ENCODE data around the gene UQCRH.

Gene UQCRH

DNA sequence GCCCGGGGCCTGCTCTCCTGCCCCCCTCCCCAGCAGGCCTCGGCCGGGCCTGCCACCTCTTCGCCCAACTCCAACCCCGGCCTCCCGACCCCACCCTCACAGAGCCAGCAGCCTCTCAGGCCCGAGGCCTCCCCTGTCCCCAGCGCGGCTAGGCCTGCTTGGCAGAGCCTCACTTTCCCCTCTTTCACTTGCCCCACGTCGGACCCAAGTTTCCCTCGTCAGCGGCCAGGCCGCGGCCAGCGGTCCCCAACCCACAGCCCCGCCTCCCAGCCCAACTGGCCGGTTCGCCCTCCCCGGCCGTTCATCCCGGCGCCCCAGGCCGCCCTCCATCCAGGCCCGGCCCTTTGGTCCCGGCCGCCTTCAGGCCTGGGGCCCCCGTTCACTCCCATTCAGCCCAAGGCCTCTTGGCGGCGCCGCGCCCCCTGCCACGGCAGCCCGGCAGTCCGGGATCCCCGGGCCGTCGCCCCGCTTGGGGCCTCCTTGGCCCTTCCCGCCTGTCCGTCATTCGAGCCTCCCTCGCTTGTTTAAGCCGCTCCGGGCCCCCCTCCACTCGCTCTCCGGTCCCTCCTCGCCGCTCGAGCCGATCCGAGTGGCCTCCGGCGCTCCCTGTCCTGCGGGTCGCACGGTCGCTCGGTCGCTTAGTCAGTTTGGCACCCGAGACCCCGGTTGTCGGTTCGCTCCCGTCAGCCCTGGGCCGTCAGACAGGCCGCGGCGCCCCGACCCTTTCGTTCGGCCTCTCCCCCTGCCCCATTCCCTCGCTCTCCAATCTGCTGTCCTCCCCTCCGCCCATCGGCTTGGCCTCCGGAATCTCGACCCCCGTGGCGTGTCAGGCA lies 1.5 kb upstream of the UQCRH start (continued):
- TF ChIP-seq EGR2 (tag by site-specific recombination; IDR thresholded peaks at IDR 0.05; ENCODE audit: low read depth) (no peak), ZNF571 (tag by site-specific recombination; IDR thresholded peaks at IDR 0.05) (no peak), ZNF670 (tag by site-specific recombination; IDR thresholded peaks at IDR 0.05; ENCODE audit: low read depth) (no peak), GLIS1 (tag by site-specific recombination; IDR thresholded peaks at IDR 0.05) (no peak), ZNF324 (tag by site-specific recombination; IDR thresholded peaks at IDR 0.05) (no peak; the same call in 1 of the 2 replicates), ZNF610 (tag by site-specific recombination; IDR thresholded peaks at IDR 0.05; ENCODE audit: borderline replicate concordance) (0 out of 2 replicates have a peak, but pooled peaks have one; percentile 23), ZNF202 (tag by site-specific recombination; IDR thresholded peaks at IDR 0.05; ENCODE audit: borderline replicate concordance) (no peak), ZNF768 (tag by site-specific recombination; IDR thresholded peaks at IDR 0.05) (no peak), ZBTB7A (tag by site-specific recombination; IDR thresholded peaks at IDR 0.05; ENCODE audit: low read depth) (peak; percentile 56; the same call in 1 of the 2 replicates), ZNF707 (tag by site-specific recombination; IDR thresholded peaks at IDR 0.05) (no peak), ZFP3 (tag by site-specific recombination; IDR thresholded peaks at IDR 0.05; ENCODE audit: low read depth) (no peak), HOXC10 (CRISPR knock-in tag; IDR thresholded peaks at IDR 0.05) (0 out of 2 replicates have a peak, but pooled peaks have one; percentile 24), ZNF19 (tag by site-specific recombination; IDR thresholded peaks at IDR 0.05; ENCODE audit: low read depth) (no peak), ZSCAN23 (tag by site-specific recombination; IDR thresholded peaks at IDR 0.05) (0 out of 2 replicates have a peak, but pooled peaks have one; percentile 11), FEZF1 (tag by site-specific recombination; IDR thresholded peaks at IDR 0.05) (0 out of 2 replicates have a peak, but pooled peaks have one; percentile 6), ZBTB17 (tag by site-specific recombination; IDR thresholded peaks at IDR 0.05) (peak; percentile 59), ZNF292 (tag by site-specific recombination; IDR thresholded peaks at IDR 0.05; ENCODE audit: borderline replicate concordance, low read depth) (no peak), MYNN (tag by site-specific recombination; IDR thresholded peaks at IDR 0.05; ENCODE audit: borderline replicate concordance) (no peak), IKZF3 (tag by site-specific recombination; IDR thresholded peaks at IDR 0.05) (no peak), BCL11A (tag by site-specific recombination; IDR thresholded peaks at IDR 0.05; ENCODE audit: low read depth) (0 out of 2 replicates have a peak, but pooled peaks have one; percentile 26), YY2 (tag by site-specific recombination; IDR thresholded peaks at IDR 0.05) (no peak), SCRT2 (tag by site-specific recombination; IDR thresholded peaks at IDR 0.05) (no peak), ZNF354C (tag by site-specific recombination; IDR thresholded peaks at IDR 0.05; ENCODE audit: borderline replicate concordance, low read depth) (no peak), ZNF366 (tag by site-specific recombination; conservative IDR thresholded peaks at IDR 0.05) (0 out of 2 replicates have a peak, but pooled peaks have one; percentile 15)
- TF ChIP-seq, protein P1, sequence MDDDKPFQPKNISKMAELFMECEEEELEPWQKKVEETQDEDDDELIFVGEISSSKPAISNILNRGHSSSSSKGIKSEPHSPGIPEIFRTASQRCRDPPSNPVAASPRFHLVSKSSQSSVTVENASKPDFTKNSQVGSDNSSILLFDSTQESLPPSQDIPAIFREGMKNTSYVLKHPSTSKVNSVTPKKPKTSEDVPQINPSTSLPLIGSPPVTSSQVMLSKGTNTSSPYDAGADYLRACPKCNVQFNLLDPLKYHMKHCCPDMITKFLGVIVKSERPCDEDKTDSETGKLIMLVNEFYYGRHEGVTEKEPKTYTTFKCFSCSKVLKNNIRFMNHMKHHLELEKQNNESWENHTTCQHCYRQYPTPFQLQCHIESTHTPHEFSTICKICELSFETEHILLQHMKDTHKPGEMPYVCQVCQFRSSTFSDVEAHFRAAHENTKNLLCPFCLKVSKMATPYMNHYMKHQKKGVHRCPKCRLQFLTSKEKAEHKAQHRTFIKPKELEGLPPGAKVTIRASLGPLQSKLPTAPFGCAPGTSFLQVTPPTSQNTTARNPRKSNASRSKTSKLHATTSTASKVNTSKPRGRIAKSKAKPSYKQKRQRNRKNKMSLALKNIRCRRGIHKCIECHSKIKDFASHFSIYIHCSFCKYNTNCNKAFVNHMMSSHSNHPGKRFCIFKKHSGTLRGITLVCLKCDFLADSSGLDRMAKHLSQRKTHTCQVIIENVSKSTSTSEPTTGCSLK (tag by site-specific recombination; IDR thresholded peaks at IDR 0.05): no peak
- TF ChIP-seq, protein P2, sequence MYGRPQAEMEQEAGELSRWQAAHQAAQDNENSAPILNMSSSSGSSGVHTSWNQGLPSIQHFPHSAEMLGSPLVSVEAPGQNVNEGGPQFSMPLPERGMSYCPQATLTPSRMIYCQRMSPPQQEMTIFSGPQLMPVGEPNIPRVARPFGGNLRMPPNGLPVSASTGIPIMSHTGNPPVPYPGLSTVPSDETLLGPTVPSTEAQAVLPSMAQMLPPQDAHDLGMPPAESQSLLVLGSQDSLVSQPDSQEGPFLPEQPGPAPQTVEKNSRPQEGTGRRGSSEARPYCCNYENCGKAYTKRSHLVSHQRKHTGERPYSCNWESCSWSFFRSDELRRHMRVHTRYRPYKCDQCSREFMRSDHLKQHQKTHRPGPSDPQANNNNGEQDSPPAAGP (tag by site-specific recombination; IDR thresholded peaks at IDR 0.05): 0 out of 2 replicates have a peak, but pooled peaks have one; percentile 72
- TF ChIP-seq, protein P3, sequence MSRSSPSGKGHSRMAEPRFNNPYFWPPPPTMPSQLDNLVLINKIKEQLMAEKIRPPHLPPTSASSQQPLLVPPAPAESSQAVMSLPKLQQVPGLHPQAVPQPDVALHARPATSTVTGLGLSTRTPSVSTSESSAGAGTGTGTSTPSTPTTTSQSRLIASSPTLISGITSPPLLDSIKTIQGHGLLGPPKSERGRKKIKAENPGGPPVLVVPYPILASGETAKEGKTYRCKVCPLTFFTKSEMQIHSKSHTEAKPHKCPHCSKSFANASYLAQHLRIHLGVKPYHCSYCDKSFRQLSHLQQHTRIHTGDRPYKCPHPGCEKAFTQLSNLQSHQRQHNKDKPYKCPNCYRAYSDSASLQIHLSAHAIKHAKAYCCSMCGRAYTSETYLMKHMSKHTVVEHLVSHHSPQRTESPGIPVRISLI (tag by site-specific recombination; IDR thresholded peaks at IDR 0.05): no peak
- TF ChIP-seq, protein P4, sequence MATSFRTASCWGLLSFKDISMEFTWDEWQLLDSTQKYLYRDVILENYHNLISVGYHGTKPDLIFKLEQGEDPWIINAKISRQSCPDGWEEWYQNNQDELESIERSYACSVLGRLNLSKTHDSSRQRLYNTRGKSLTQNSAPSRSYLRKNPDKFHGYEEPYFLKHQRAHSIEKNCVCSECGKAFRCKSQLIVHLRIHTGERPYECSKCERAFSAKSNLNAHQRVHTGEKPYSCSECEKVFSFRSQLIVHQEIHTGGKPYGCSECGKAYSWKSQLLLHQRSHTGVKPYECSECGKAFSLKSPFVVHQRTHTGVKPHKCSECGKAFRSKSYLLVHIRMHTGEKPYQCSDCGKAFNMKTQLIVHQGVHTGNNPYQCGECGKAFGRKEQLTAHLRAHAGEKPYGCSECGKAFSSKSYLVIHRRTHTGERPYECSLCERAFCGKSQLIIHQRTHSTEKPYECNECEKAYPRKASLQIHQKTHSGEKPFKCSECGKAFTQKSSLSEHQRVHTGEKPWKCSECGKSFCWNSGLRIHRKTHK (tag by site-specific recombination; IDR thresholded peaks at IDR 0.05): no peak
- TF ChIP-seq, protein P5, sequence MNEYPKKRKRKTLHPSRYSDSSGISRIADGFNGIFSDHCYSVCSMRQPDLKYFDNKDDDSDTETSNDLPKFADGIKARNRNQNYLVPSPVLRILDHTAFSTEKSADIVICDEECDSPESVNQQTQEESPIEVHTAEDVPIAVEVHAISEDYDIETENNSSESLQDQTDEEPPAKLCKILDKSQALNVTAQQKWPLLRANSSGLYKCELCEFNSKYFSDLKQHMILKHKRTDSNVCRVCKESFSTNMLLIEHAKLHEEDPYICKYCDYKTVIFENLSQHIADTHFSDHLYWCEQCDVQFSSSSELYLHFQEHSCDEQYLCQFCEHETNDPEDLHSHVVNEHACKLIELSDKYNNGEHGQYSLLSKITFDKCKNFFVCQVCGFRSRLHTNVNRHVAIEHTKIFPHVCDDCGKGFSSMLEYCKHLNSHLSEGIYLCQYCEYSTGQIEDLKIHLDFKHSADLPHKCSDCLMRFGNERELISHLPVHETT (tag by site-specific recombination; IDR thresholded peaks at IDR 0.05): 0 out of 2 replicates have a peak, but pooled peaks have one; percentile 21
- TF ChIP-seq, protein P6, sequence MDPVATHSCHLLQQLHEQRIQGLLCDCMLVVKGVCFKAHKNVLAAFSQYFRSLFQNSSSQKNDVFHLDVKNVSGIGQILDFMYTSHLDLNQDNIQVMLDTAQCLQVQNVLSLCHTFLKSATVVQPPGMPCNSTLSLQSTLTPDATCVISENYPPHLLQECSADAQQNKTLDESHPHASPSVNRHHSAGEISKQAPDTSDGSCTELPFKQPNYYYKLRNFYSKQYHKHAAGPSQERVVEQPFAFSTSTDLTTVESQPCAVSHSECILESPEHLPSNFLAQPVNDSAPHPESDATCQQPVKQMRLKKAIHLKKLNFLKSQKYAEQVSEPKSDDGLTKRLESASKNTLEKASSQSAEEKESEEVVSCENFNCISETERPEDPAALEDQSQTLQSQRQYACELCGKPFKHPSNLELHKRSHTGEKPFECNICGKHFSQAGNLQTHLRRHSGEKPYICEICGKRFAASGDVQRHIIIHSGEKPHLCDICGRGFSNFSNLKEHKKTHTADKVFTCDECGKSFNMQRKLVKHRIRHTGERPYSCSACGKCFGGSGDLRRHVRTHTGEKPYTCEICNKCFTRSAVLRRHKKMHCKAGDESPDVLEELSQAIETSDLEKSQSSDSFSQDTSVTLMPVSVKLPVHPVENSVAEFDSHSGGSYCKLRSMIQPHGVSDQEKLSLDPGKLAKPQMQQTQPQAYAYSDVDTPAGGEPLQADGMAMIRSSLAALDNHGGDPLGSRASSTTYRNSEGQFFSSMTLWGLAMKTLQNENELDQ (tag by site-specific recombination; IDR thresholded peaks at IDR 0.05; ENCODE audit: low read depth): no peak
